Skeletal muscle satellite cell (primary cell): ENCODE data around the gene KCNQ1.

Source experiments
- H3K27me3 ChIP-seq: 2 replicates; pipeline ENCODE4 v1.7.0; 2013; ENCODE audit warnings: low read length; ENCODE audit not compliant: control insufficient read depth, insufficient read depth
- H3K36me3 ChIP-seq: 2 replicates; pipeline ENCODE4 v1.7.0; 2013; ENCODE audit warnings: mild to moderate bottlenecking, control low read depth, low read length; ENCODE audit not compliant: insufficient read depth
- H3K4me1 ChIP-seq: 2 replicates; pipeline ENCODE4 v1.7.0; 2013; ENCODE audit warnings: low read length; ENCODE audit not compliant: control insufficient read depth, insufficient read depth
- H3K4me2 ChIP-seq: 2 replicates; pipeline ENCODE4 v1.7.0; 2013; ENCODE audit warnings: mild to moderate bottlenecking, low read length
- H3K4me3 ChIP-seq: 2 replicates; pipeline ENCODE4 v1.7.0; 2013; ENCODE audit warnings: low read length
- H3K9ac ChIP-seq: 2 replicates; pipeline ENCODE4 v1.7.0; 2013; ENCODE audit warnings: mild to moderate bottlenecking, low read depth, low read length, moderate library complexity
- H3K9me3 ChIP-seq: replicated peaks from 2 replicates; pipeline ENCODE4 v1.7.0; 2013; ENCODE audit warnings: mild to moderate bottlenecking, control low read depth, low read length

The KCNQ1 gene

GRCh38 chr11:2857918-2858317 is 413.1 kb downstream of the KCNQ1 start:
- peaks cover 47% of the 10 kb centered on the region for H3K27me3 ChIP-seq
- no peak overlapping the region for H3K4me3 ChIP-seq
- no peaks in the 10 kb centered on the region for H3K36me3 ChIP-seq
- H3K4me2 ChIP-seq = no peak overlapping the region
- no peaks in the 10 kb centered on the region for H3K9me3 ChIP-seq
- no peaks in the 10 kb centered on the region for H3K4me1 ChIP-seq
- H3K9ac ChIP-seq = no peak overlapping the region

- Histone ChIP-seq H3K9me3 (no peaks in the 10 kb centered on the region), H3K4me1 (no peaks in the 10 kb centered on the region), H3K4me3 (no peak overlapping the region), H3K27me3 (peaks cover 52% of the 10 kb centered on the region), H3K36me3 (no peaks in the 10 kb centered on the region), H3K4me2 (no peak overlapping the region), H3K9ac (no peak overlapping the region)
These were observed 414.3 kb downstream of the KCNQ1 start for GRCh38 chr11:2858995-2859698.

GRCh38 chr11:2859699-2860037 is 414.9 kb downstream of the KCNQ1 start:
- Histone ChIP-seq H3K36me3 (no peaks in the 10 kb centered on the region), H3K4me2 (no peak overlapping the region), H3K27me3 (peaks cover 52% of the 10 kb centered on the region), H3K4me3 (no peak overlapping the region), H3K4me1 (no peaks in the 10 kb centered on the region), H3K9ac (no peak overlapping the region), H3K9me3 (no peaks in the 10 kb centered on the region)

GRCh38 chr11:2860636-2861035 is 415.8 kb downstream of the KCNQ1 start:
- Histone ChIP-seq H3K4me1 (no peaks in the 10 kb centered on the region), H3K9me3 (no peaks in the 10 kb centered on the region), H3K27me3 (peaks cover 51% of the 10 kb centered on the region), H3K9ac (no peak overlapping the region), H3K36me3 (no peaks in the 10 kb centered on the region), H3K4me2 (no peak overlapping the region), H3K4me3 (no peak overlapping the region)

GRCh38 chr11:2862395-2863275 is 417.8 kb downstream of the KCNQ1 start:
- H3K4me2 ChIP-seq = no peak overlapping the region
- H3K27me3 ChIP-seq = peaks cover 53% of the 10 kb centered on the region
- no peaks in the 10 kb centered on the region for H3K9me3 ChIP-seq
- no peaks in the 10 kb centered on the region for H3K36me3 ChIP-seq
- no peak overlapping the region for H3K9ac ChIP-seq
- H3K4me3 ChIP-seq = no peak overlapping the region
- H3K4me1 ChIP-seq = no peaks in the 10 kb centered on the region

GRCh38 chr11:2863276-2863618 is 418.4 kb downstream of the KCNQ1 start:
- Histone ChIP-seq H3K4me3 (no peak overlapping the region), H3K9ac (no peak overlapping the region), H3K4me1 (no peaks in the 10 kb centered on the region), H3K36me3 (no peaks in the 10 kb centered on the region), H3K27me3 (peaks cover 56% of the 10 kb centered on the region), H3K9me3 (no peaks in the 10 kb centered on the region), H3K4me2 (no peak overlapping the region)

GRCh38 chr11:2864901-2865300 is 420.1 kb downstream of the KCNQ1 start:
- Histone ChIP-seq H3K4me1 (no peaks in the 10 kb centered on the region), H3K27me3 (peaks cover 60% of the 10 kb centered on the region), H3K9ac (no peak overlapping the region), H3K9me3 (no peaks in the 10 kb centered on the region), H3K4me2 (no peak overlapping the region), H3K4me3 (no peak overlapping the region), H3K36me3 (no peaks in the 10 kb centered on the region)

GRCh38 chr11:2865922-2866577 is 421.2 kb downstream of the KCNQ1 start:
- Histone ChIP-seq H3K9ac (no peak overlapping the region), H3K4me1 (no peaks in the 10 kb centered on the region), H3K36me3 (no peaks in the 10 kb centered on the region), H3K4me3 (no peak overlapping the region), H3K4me2 (no peak overlapping the region), H3K9me3 (no peaks in the 10 kb centered on the region), H3K27me3 (peaks cover 68% of the 10 kb centered on the region)

GRCh38 chr11:2867142-2867541 is 422.3 kb downstream of the KCNQ1 start:
- Histone ChIP-seq H3K4me1 (no peaks in the 10 kb centered on the region), H3K4me2 (no peak overlapping the region), H3K36me3 (no peaks in the 10 kb centered on the region), H3K27me3 (peaks cover 74% of the 10 kb centered on the region), H3K4me3 (no peak overlapping the region), H3K9ac (no peak overlapping the region), H3K9me3 (no peaks in the 10 kb centered on the region)

- H3K4me3 ChIP-seq = no peak overlapping the region
- H3K4me2 ChIP-seq = no peak overlapping the region
- no peaks in the 10 kb centered on the region for H3K36me3 ChIP-seq
- no peaks in the 10 kb centered on the region for H3K4me1 ChIP-seq
- no peaks in the 10 kb centered on the region for H3K9me3 ChIP-seq
- H3K27me3 ChIP-seq = peaks cover 73% of the 10 kb centered on the region
- H3K9ac ChIP-seq = no peak overlapping the region
These were observed 423.1 kb downstream of the KCNQ1 start for GRCh38 chr11:2867722-2868505.

- Histone ChIP-seq H3K36me3 (no peaks in the 10 kb centered on the region), H3K27me3 (peaks cover 66% of the 10 kb centered on the region), H3K4me2 (no peak overlapping the region), H3K9ac (no peak overlapping the region), H3K9me3 (no peaks in the 10 kb centered on the region), H3K4me3 (no peak overlapping the region), H3K4me1 (no peaks in the 10 kb centered on the region)
These were observed 423.8 kb downstream of the KCNQ1 start for GRCh38 chr11:2868506-2869133.
